ENCODE data around the gene MTMR6.

GRCh38 chr13:25203127-25203740 is 84.1 kb downstream of the MTMR6 start:
- TF ChIP-seq CTCF (conservative IDR thresholded peaks at IDR 0.05) (no peak), EZH2 (IDR thresholded peaks at IDR 0.05; ENCODE audit: low read depth) (no peak)
